HUES64 (cell line): ENCODE data around the gene JAGN1.

Experiments used
- H3K27ac ChIP-seq: 2 replicates; pipeline ENCODE4 v1.7.0; 2013; ENCODE audit warnings: low read depth, low read length, inconsistent platforms
- H3K27me3 ChIP-seq: 2 replicates; pipeline ENCODE4 v1.6.1; 2013; ENCODE audit warnings: mild to moderate bottlenecking, low read length; ENCODE audit not compliant: insufficient read depth
- H3K36me3 ChIP-seq: 2 replicates; pipeline ENCODE4 v1.6.1; 2013; ENCODE audit warnings: mild to moderate bottlenecking, low read length; ENCODE audit not compliant: insufficient read depth
- H3K4me1 ChIP-seq: 2 replicates; pipeline ENCODE4 v1.6.1; 2013; ENCODE audit warnings: mild to moderate bottlenecking, low read length, moderate library complexity; ENCODE audit not compliant: insufficient read depth
- H3K4me3 ChIP-seq: 2 replicates; pipeline ENCODE4 v1.5.1; 2013; ENCODE audit warnings: mild to moderate bottlenecking, low read length, moderate library complexity
- H3K9ac ChIP-seq: 2 replicates; pipeline ENCODE4 v1.6.1; 2013; ENCODE audit warnings: mild to moderate bottlenecking, low read depth, low read length
- H3K9me3 ChIP-seq: 2 replicates; pipeline ENCODE4 v1.6.1; 2013; ENCODE audit warnings: low read depth, low read length; ENCODE audit not compliant: insufficient read depth
- WGBS: fragments of 150-250, 120-280 bp; methylation state at CpG from one replicate; pipeline ENCODE4 v1.1.7; 2013; ENCODE audit warnings: missing lambda C conversion rate; 5-methylcytosine and 5-hydroxymethylcytosine counted together

JAGN1 gene

DNA sequence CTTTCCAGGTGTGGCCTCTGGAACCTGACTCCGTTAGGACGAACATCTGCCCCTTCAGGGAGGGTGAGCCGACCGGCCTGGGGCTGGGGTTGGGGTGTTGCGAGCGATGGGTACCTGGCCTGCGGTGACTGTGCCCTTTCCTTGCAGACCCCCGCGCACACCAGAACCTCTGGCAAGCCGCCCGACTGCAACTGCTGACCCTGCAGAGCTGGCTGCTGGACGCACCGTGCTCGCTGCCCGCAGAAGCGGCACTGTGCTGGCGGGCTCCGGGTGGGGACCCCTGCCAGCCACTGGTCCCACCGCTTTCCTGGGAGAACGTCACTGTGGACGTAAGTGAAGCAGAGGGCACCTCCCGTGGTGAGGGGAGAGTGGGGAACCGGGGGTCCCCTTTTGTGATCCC is 37.7 kb downstream of the JAGN1 start:
- WGBS = 91% methylated on average over 23 of the region's 23 CpGs
- Histone ChIP-seq H3K27me3 (no peaks in the 10 kb centered on the region), H3K9ac (no peak overlapping the region), H3K36me3 (no peaks in the 10 kb centered on the region), H3K4me3 (no peak overlapping the region), H3K27ac (no peak overlapping the region), H3K4me1 (no peaks in the 10 kb centered on the region), H3K9me3 (no peaks in the 10 kb centered on the region)

DNA sequence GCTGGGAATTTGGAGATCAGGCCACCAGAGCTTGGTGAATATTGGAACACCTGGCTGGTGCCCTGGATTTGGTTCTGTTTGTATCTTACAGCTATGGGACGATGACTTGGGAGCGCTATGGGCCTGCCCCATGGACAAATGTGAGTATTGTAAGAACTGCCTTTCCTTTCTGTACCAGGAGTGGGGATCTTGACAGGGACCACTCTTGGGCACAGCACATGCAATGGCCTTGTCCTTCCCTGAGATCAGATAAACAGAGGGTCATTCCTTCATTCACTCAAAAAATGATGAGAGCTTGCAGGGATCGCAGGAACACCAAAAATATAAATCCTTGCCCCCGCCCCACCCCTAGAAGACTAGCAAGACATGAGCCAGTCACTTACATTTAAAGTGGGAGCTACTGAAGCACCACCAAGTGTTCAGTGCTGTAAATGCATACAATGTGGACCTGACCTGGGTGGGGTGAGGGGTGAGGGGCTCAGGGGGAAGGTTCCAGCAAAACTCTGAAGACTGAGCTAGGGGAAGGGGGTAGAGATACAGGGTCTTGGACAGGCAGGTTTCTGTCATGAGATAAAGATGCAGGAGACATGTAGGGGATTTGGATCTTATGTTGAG is 40.5 kb downstream of the JAGN1 start:
- Histone ChIP-seq H3K9me3 (no peaks in the 10 kb centered on the region), H3K4me3 (no peak overlapping the region), H3K36me3 (0 out of 2 replicates have a peak, but pooled peaks cover under 1% of the 10 kb centered on the region), H3K27me3 (no peaks in the 10 kb centered on the region), H3K9ac (no peak overlapping the region), H3K27ac (no peak overlapping the region), H3K4me1 (no peaks in the 10 kb centered on the region)
- WGBS = 96% methylated on average over 4 of the region's 4 CpGs

DNA sequence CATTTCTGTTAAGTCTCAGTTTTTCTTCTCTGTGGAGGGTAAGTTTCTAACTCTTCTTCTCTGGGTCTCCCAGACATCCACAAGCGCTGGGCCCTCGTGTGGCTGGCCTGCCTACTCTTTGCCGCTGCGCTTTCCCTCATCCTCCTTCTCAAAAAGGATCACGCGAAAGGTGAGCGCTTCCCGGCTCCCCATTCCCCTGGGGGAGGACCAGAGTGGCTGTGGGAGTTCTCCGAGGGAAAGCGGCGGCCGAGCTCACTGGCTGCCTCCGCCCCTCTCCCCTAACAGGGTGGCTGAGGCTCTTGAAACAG is 42.1 kb downstream of the JAGN1 start:
- peak overlapping the region; percentile 60 for H3K9ac ChIP-seq
- H3K4me3 ChIP-seq = peak overlapping the region; percentile 73
- H3K27ac ChIP-seq = no peak overlapping the region
- peaks cover 4% of the 10 kb centered on the region; the same call in 1 of the 2 replicates for H3K36me3 ChIP-seq
- H3K4me1 ChIP-seq = no peaks in the 10 kb centered on the region
- 12% methylated on average over 13 of the region's 13 CpGs for WGBS
- H3K9me3 ChIP-seq = no peaks in the 10 kb centered on the region
- H3K27me3 ChIP-seq = no peaks in the 10 kb centered on the region

DNA sequence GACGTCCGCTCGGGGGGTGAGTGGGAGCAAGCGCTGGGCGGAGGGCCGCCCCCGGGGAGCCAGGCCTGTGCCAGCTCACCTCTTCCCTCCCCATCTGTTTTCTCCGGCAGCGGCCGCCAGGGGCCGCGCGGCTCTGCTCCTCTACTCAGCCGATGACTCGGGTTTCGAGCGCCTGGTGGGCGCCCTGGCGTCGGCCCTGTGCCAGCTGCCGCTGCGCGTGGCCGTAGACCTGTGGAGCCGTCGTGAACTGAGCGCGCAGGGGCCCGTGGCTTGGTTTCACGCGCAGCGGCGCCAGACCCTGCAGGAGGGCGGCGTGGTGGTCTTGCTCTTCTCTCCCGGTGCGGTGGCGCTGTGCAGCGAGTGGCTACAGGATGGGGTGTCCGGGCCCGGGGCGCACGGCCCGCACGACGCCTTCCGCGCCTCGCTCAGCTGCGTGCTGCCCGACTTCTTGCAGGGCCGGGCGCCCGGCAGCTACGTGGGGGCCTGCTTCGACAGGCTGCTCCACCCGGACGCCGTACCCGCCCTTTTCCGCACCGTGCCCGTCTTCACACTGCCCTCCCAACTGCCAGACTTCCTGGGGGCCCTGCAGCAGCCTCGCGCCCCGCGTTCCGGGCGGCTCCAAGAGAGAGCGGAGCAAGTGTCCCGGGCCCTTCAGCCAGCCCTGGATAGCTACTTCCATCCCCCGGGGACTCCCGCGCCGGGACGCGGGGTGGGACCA is 42.6 kb downstream of the JAGN1 start:
- WGBS = under 1% methylated on average over 77 of the region's 77 CpGs
- no peaks in the 10 kb centered on the region for H3K4me1 ChIP-seq
- peaks cover 4% of the 10 kb centered on the region; the same call in 1 of the 2 replicates for H3K36me3 ChIP-seq
- H3K27ac ChIP-seq = peak overlapping the region; percentile 60; the same call in 1 of the 2 replicates
- peak overlapping the region; percentile 72 for H3K9ac ChIP-seq
- H3K27me3 ChIP-seq = no peaks in the 10 kb centered on the region
- H3K4me3 ChIP-seq = peak overlapping the region; percentile 73
- no peaks in the 10 kb centered on the region for H3K9me3 ChIP-seq

DNA sequence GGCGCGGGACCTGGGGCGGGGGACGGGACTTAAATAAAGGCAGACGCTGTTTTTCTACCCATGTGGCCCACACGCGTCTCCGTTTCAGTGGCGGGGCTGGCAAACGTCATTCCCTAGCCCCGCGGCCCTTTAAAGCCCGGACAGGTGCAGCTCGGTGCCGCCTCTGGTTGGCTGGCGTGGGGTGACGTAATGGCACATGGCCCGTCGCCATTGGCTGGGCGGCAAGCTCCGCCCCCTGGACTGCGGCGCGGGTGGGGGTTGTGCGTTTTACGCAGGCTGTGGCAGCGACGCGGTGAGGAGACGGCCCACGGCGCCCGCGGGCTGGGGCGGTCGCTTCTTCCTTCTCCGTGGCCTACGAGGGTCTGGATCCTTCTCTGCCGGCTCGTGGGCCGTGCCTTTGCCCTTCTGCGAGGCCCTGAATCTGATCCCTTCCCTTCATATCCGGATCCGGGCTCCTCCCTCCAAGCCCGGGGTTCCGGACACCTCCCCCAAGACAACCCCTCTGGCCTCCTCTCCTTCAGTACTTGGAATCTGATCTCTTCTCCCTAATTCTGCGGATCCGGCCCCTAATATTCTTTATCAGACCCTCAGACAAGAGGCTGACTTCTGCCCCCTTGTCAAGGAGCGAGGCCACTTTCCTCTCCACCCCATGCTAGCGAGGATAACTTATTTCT is 43.3 kb downstream of the JAGN1 start, which contains the start of gene CRELD1:
Gene CRELD1, plus strand, starts transcription at position 274 of the 674 bp plus-strand sequence. CDS start 605 bp downstream, outside the sequence.
- H3K27ac ChIP-seq = peak within 1 kb of the TSS; percentile 62; the same call in 1 of the 2 replicates
- H3K9me3 ChIP-seq = no peaks in the 10 kb centered on the region
- peak within 1 kb of the TSS; percentile 75 for H3K9ac ChIP-seq
- H3K4me1 ChIP-seq = no peaks in the 10 kb centered on the region
- 1% methylated on average over 50 of the region's 50 CpGs for WGBS
- peaks cover 4% of the 10 kb centered on the region; the same call in 1 of the 2 replicates for H3K36me3 ChIP-seq
- H3K27me3 ChIP-seq = no peaks in the 10 kb centered on the region
- H3K4me3 ChIP-seq = peak within 1 kb of the TSS; percentile 73

DNA sequence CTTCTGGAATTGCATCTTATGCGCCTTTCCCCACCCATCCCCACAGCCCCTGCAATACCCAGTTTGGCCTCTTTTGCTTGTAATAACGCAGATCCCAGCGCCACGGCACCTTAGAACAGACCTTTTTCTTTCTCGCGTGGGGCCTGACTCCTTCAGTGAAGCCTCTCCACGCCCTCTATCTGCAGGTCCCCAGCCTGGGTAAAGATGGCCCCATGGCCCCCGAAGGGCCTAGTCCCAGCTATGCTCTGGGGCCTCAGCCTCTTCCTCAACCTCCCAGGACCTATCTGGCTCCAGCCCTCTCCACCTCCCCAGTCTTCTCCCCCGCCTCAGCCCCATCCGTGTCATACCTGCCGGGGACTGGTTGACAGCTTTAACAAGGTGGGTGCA is 43.8 kb downstream of the JAGN1 start:
- H3K36me3 ChIP-seq = peaks cover 4% of the 10 kb centered on the region; the same call in 1 of the 2 replicates
- no peaks in the 10 kb centered on the region for H3K9me3 ChIP-seq
- no peak overlapping the region for H3K27ac ChIP-seq
- peak overlapping the region; percentile 75 for H3K9ac ChIP-seq
- H3K4me3 ChIP-seq = peak overlapping the region; percentile 73
- no peaks in the 10 kb centered on the region for H3K4me1 ChIP-seq
- 37% methylated on average over 11 of the region's 11 CpGs for WGBS
- H3K27me3 ChIP-seq = no peaks in the 10 kb centered on the region

DNA sequence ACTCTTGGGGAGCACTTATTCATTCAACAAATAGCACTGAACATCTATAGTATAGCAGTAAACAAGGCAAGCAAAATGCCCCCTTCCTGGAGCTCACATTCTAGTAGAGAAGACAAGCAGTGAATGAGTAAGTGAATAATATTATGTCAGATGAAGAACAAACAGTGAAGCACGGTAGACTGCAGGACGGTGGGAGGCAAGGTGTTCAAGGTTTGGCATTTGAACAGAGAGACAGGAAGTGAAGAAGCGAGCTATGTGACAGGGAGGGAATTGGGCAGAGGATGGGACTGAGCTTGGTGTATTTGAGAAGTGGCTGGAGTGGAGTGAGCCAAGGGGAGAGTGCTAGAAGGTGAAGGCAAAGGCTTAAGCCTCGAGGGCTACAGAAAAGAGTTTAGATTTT is 44.6 kb downstream of the JAGN1 start:
- Histone ChIP-seq H3K9me3 (no peaks in the 10 kb centered on the region), H3K27me3 (no peaks in the 10 kb centered on the region), H3K36me3 (peaks cover 4% of the 10 kb centered on the region; the same call in 1 of the 2 replicates), H3K9ac (no peak overlapping the region), H3K4me1 (no peaks in the 10 kb centered on the region), H3K4me3 (no peak overlapping the region), H3K27ac (no peak overlapping the region)
- WGBS = 73% methylated on average over 4 of the region's 4 CpGs

DNA sequence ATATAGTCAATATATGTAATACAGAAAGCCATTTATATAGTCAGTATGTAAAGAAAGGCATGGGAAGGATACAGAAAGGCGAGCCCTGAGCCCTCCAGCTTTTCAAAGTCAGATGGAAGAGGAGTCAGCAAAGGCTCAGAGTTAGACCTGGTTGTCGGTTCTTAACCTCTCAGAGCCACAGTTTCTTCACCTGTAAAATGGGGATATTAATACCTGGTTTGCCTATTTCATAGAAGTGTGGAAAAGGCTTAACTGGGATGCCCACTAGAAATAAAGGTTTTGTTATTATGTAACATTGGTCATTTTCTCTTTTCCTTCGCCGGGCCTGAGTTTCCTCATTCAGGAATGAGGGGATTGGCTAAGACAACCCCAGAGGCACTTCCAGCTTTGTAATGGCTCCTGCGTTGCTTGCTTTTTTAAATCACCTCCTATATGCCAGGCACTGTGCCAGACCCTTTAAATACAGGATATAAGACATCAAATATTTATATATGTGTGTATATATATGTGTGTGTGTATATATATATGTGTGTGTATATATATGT is 45.6 kb downstream of the JAGN1 start:
- Histone ChIP-seq H3K9ac (no peak overlapping the region), H3K9me3 (no peaks in the 10 kb centered on the region), H3K36me3 (peaks cover 6% of the 10 kb centered on the region; the same call in 1 of the 2 replicates), H3K4me1 (no peaks in the 10 kb centered on the region), H3K27ac (no peak overlapping the region), H3K27me3 (no peaks in the 10 kb centered on the region), H3K4me3 (no peak overlapping the region)
- WGBS = 96% methylated on average over 5 of the region's 5 CpGs

DNA sequence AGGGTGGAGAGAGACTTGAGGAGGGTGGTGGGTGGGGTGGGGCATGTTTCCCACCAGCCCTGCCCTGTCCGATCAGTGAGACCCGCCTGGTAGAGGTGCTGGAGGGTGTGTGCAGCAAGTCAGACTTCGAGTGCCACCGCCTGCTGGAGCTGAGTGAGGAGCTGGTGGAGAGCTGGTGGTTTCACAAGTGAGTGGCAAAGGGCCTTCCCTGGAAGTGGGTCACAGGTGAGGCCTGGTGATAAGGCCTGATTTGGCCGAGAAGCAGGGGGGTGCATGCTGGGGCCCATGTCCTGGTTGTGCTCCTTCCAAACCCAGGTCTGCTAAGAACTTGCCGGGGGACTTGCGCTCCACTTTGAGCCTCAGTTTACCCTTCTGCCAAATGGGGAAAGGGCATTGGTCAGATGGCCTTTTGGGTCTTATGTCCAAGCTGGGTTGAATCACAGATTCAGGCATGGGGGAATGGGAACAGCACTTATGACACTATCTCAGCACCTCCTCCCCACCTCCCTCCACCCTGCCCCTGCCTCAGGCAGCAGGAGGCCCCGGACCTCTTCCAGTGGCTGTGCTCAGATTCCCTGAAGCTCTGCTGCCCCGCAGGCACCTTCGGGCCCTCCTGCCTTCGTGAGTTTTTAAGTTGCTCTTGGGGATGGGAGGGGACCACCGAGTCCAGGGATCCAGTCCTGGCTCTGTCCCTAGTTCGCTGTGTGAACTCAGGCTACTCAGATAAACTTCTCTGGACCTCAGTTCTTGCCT is 47.3 kb downstream of the JAGN1 start:
- Histone ChIP-seq H3K4me3 (no peak overlapping the region), H3K9ac (no peak overlapping the region), H3K36me3 (peaks cover 8% of the 10 kb centered on the region; the same call in 1 of the 2 replicates), H3K4me1 (no peaks in the 10 kb centered on the region), H3K9me3 (no peaks in the 10 kb centered on the region), H3K27ac (no peak overlapping the region), H3K27me3 (no peaks in the 10 kb centered on the region)
- 95% methylated on average over 13 of the region's 13 CpGs for WGBS

DNA sequence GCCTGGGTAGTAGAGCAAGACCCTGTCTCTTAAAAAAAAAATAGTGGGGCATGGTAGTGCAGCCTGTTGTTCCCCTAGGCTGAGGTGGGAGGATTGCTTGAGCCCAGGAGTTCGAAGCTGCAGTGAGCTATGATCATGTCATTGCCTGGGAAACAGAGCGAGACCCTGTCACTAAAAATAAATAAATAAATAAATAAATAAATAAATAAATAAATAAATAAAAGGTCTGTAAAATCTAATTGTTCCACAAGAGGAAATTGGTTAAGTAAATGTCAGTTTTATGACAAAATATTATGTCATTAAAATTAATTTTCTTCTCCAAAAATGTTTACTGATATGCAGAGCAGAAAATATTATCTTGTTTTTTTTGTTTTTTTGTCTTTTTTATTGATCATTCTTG is 48.6 kb downstream of the JAGN1 start:
- Histone ChIP-seq H3K36me3 (peaks cover 8% of the 10 kb centered on the region; the same call in 1 of the 2 replicates), H3K4me1 (no peaks in the 10 kb centered on the region), H3K9ac (no peak overlapping the region), H3K4me3 (no peak overlapping the region), H3K27me3 (no peaks in the 10 kb centered on the region), H3K9me3 (no peaks in the 10 kb centered on the region), H3K27ac (no peak overlapping the region)
- 100% methylated on average over 1 of the region's 2 CpGs for WGBS
